ENCODE results near the gene TMPRSS11E. TPM values are rescaled to one million over a fixed set of nuclear protein-coding genes. Genes with fewer than 3 reads are reported as not detected.

The TMPRSS11E gene
- polyA plus RNA-seq, 3 donors: not detected

DNA sequence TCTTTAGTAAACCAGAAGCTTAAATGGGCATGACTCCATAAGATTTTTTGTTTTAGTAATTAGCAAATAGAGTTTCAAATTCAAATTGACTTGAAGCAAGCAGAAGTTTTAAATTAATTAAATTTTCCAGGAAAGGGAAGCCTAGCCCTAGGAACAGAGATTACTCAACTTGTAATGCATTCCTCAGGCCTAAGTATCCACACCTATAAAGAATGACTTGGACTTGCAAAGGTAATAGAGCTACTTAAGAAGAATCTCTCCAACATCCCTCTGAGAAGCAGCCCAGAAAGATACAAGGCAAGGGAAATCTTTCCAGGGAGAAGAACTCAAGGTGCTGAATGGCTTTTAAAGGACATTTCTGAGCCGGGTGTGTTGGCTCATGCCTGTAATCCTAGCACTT lies 16.9 kb upstream of the TMPRSS11E start:
- H3K36me3 Mint-ChIP-seq: no peaks in the 10 kb centered on the region
- Histone ChIP-seq H3K79me2 (ENCODE audit: insufficient read depth, low read length) (no peaks in the 10 kb centered on the region), H3K27me3 (ENCODE audit: control insufficient read depth in 2 of 2, insufficient read depth in 2 of 2, low read length in 2 of 2) (no peaks in the 10 kb centered on the region), H3K4me1 (ENCODE audit: control insufficient read depth in 1 of 2, insufficient read depth in 2 of 2, low read length in 2 of 2) (no peaks in the 10 kb centered on the region), H2AFZ (ENCODE audit: insufficient read depth, low read depth, low read length, poor library complexity, severe bottlenecking) (no peak overlapping the region), H3K4me2 (replicated peaks; ENCODE audit: extremely low read depth, low read length, poor library complexity, severe bottlenecking) (no peak overlapping the region), H3K4me3 (replicated peaks in 1 of 3; ENCODE audit: low read depth in 2 of 3, low read length in 3 of 3) (no peak overlapping the region), H3K27ac (ENCODE audit: low read depth in 1 of 2, low read length in 2 of 2) (no peak overlapping the region), H3K36me3 (replicated peaks in 1 of 2; ENCODE audit: control insufficient read depth in 1 of 2, insufficient read depth in 2 of 2, low read length in 2 of 2) (no peaks in the 10 kb centered on the region), H4K20me1 (ENCODE audit: insufficient read depth, low read length) (no peaks in the 10 kb centered on the region), H3K9me3 (replicated peaks in 1 of 2; ENCODE audit: control insufficient read depth in 1 of 2, insufficient read depth in 1 of 2, low read length in 2 of 2) (peaks cover 0 to 4% of the 10 kb centered on the region in 2 donors), H3K9ac (ENCODE audit: insufficient read depth, low read length, poor library complexity, severe bottlenecking) (no peak overlapping the region)
- no peak for DNase-seq
- no peaks in the 10 kb centered on the region for H3K4me1 Mint-ChIP-seq
- H3K27me3 Mint-ChIP-seq (ENCODE audit: low read depth in 3 of 3): peaks cover 0 to 1% (median 0%) of the 10 kb centered on the region in 3 donors
- H3K4me3 Mint-ChIP-seq: no peak overlapping the region
- no peak for TF ChIP-seq CTCF (IDR thresholded peaks at IDR 0.05)
- H3K9me3 Mint-ChIP-seq: peaks cover 0 to 17% (median 4%) of the 10 kb centered on the region in 7 donors
- intact Hi-C loops (cut with micrococcal nuclease): no loop called here
- H3K27ac Mint-ChIP-seq: no peak overlapping the region
- WGBS (ENCODE audit: insufficient coverage): no CpG with 5 or more reads among the region's 1 CpG

- Mint-ChIP-seq H3K27me3 (ENCODE audit: low read depth in 3 of 3) (peaks cover 0 to 2% (median 1%) of the 10 kb centered on the region in 3 donors), H3K27ac (no peak overlapping the region), H3K9me3 (peaks cover 2 to 17% (median 5%) of the 10 kb centered on the region in 7 donors), H3K36me3 (no peaks in the 10 kb centered on the region), H3K4me1 (no peaks in the 10 kb centered on the region), H3K4me3 (no peak overlapping the region)
- Histone ChIP-seq H3K4me1 (ENCODE audit: control insufficient read depth in 1 of 2, insufficient read depth in 2 of 2, low read length in 2 of 2) (no peaks in the 10 kb centered on the region), H3K4me3 (replicated peaks in 1 of 3; ENCODE audit: low read depth in 2 of 3, low read length in 3 of 3) (no peak overlapping the region), H3K79me2 (ENCODE audit: insufficient read depth, low read length) (no peaks in the 10 kb centered on the region), H3K9me3 (replicated peaks in 1 of 2; ENCODE audit: control insufficient read depth in 1 of 2, insufficient read depth in 1 of 2, low read length in 2 of 2) (peaks cover 4% of the 10 kb centered on the region in 2 donors), H3K9ac (ENCODE audit: insufficient read depth, low read length, poor library complexity, severe bottlenecking) (no peak overlapping the region), H3K27me3 (ENCODE audit: control insufficient read depth in 2 of 2, insufficient read depth in 2 of 2, low read length in 2 of 2) (no peaks in the 10 kb centered on the region), H4K20me1 (ENCODE audit: insufficient read depth, low read length) (no peaks in the 10 kb centered on the region), H2AFZ (ENCODE audit: insufficient read depth, low read depth, low read length, poor library complexity, severe bottlenecking) (no peak overlapping the region), H3K36me3 (replicated peaks in 1 of 2; ENCODE audit: control insufficient read depth in 1 of 2, insufficient read depth in 2 of 2, low read length in 2 of 2) (no peaks in the 10 kb centered on the region), H3K4me2 (replicated peaks; ENCODE audit: extremely low read depth, low read length, poor library complexity, severe bottlenecking) (no peak overlapping the region), H3K27ac (ENCODE audit: low read depth in 1 of 2, low read length in 2 of 2) (no peak overlapping the region)
- DNase-seq: no peak
- TF ChIP-seq CTCF (IDR thresholded peaks at IDR 0.05): no peak
- intact Hi-C loops (cut with micrococcal nuclease): no loop called here
Measured at GRCh38 chr4:68432320-68432719, 14.9 kb upstream of the TMPRSS11E start.
